HepG2 (cell line): ENCODE results near the gene L1CAM. TPM values are rescaled to one million over a fixed set of nuclear protein-coding genes. Genes with fewer than 3 reads are reported as not detected.
A peak's percentile ranks its signal among the peaks of the same experiment; 100 is the strongest.

Source experiments
- AKAP8 ChIP-seq: sonication (generic); formaldehyde crosslinking; IDR thresholded peaks from 2 replicates; pipeline ENCODE4 v1.5.1; 2020; ENCODE audit warnings: mild to moderate bottlenecking, missing genetic modification reagents
- ARNT ChIP-seq: fragments of 450-650 bp; IDR thresholded peaks from 2 replicates; pipeline ENCODE4 v1.6.1; 2017
- BORCS8-MEF2B ChIP-seq: sonication (generic); formaldehyde crosslinking; IDR thresholded peaks from 2 replicates; pipeline ENCODE4 v1.8.0; 2022; ENCODE audit warnings: mild to moderate bottlenecking, missing genetic modification reagents
- CERS6 ChIP-seq: sonication (generic); formaldehyde crosslinking; IDR thresholded peaks from 2 replicates; pipeline ENCODE4 v1.5.0; 2020; ENCODE audit warnings: missing genetic modification reagents
- CREB3 ChIP-seq: sonication (generic); formaldehyde crosslinking; IDR thresholded peaks from 2 replicates; pipeline ENCODE4 v1.5.0; 2020; ENCODE audit warnings: missing genetic modification reagents
- FLYWCH1 ChIP-seq: sonication (generic); formaldehyde crosslinking; IDR thresholded peaks from 2 replicates; pipeline ENCODE4 v1.8.1; 2023; ENCODE audit warnings: mild to moderate bottlenecking, missing genetic modification reagents
- FOXK1 ChIP-seq: sonication (generic); formaldehyde crosslinking; IDR thresholded peaks from 2 replicates; pipeline ENCODE4 v1.4.0; 2020; ENCODE audit warnings: low read depth, missing genetic modification reagents, borderline replicate concordance
- FOXO4 ChIP-seq: sonication (generic); formaldehyde crosslinking; conservative IDR thresholded peaks from 2 replicates; pipeline ENCODE4 v1.8.1; 2023; ENCODE audit warnings: missing genetic modification reagents
- GFI1 ChIP-seq: sonication (generic); formaldehyde crosslinking; IDR thresholded peaks from 2 replicates; pipeline ENCODE4 v1.5.0; 2020; ENCODE audit warnings: missing genetic modification reagents, mild to moderate bottlenecking, borderline replicate concordance
- HHEX ChIP-seq: IDR thresholded peaks from 2 replicates; pipeline ENCODE4 v1.6.1; 2016; ENCODE audit warnings: control low read depth
- HIVEP1 ChIP-seq: sonication (generic); formaldehyde crosslinking; IDR thresholded peaks from 2 replicates; pipeline ENCODE4 v1.4.0; 2020; ENCODE audit warnings: mild to moderate bottlenecking, missing genetic modification reagents
- HMG20B ChIP-seq: conservative IDR thresholded peaks from 2 replicates; pipeline ENCODE4 v1.6.1; 2016; ENCODE audit warnings: missing genetic modification reagents, missing compliant biosample characterization
- IRX3 ChIP-seq: sonication (generic); formaldehyde crosslinking; IDR thresholded peaks from 2 replicates; pipeline ENCODE4 v1.8.1; 2023; ENCODE audit warnings: mild to moderate bottlenecking, low read depth, missing genetic modification reagents, borderline replicate concordance
- MBNL3 ChIP-seq: fragments of 250-450 bp; sonication (Bioruptor Pico); conservative IDR thresholded peaks from 2 replicates; pipeline ENCODE4 v1.8.0; 2022; ENCODE audit warnings: mild to moderate bottlenecking, inconsistent platforms
- PATZ1 ChIP-seq: sonication (generic); formaldehyde crosslinking; IDR thresholded peaks from 2 replicates; pipeline ENCODE4 v1.4.0; 2020; ENCODE audit warnings: missing genetic modification reagents
- POLR2AphosphoS5 ChIP-seq: IDR thresholded peaks from 2 replicates; pipeline ENCODE4 v1.6.1; 2012; ENCODE audit warnings: low read depth, low read length
- RAD51 ChIP-seq: fragments of 450-650 bp; IDR thresholded peaks from 2 replicates; pipeline ENCODE4 v1.6.1; 2016; ENCODE audit warnings: borderline replicate concordance
- RELA ChIP-seq: sonication (generic); formaldehyde crosslinking; IDR thresholded peaks from 2 replicates; pipeline ENCODE4 v1.4.0; 2020; ENCODE audit warnings: missing genetic modification reagents
- SNRNP70 ChIP-seq: fragments of 200-400 bp; formaldehyde crosslinking; IDR thresholded peaks from 2 replicates; pipeline ENCODE4 v1.6.1; 2017; ENCODE audit warnings: mild to moderate bottlenecking, low read depth, low read length, moderate library complexity
- TBX3 ChIP-seq: fragments of 450-650 bp; IDR thresholded peaks from 2 replicates; pipeline ENCODE4 v1.6.1; 2017; ENCODE audit warnings: antibody characterized with exemption, mild to moderate bottlenecking, inconsistent platforms, borderline replicate concordance
- TCF7L2 ChIP-seq: IDR thresholded peaks from 2 replicates; pipeline ENCODE4 v1.6.1; 2011; ENCODE audit warnings: mild to moderate bottlenecking, low read depth, low read length, moderate library complexity
- TIGD3 ChIP-seq: sonication (generic); formaldehyde crosslinking; IDR thresholded peaks from 2 replicates; pipeline ENCODE4 v1.5.1; 2020; ENCODE audit warnings: mild to moderate bottlenecking, missing genetic modification reagents, borderline replicate concordance
- ZNF883 ChIP-seq: sonication (generic); formaldehyde crosslinking; IDR thresholded peaks from 2 replicates; pipeline ENCODE4 v1.5.1; 2020; ENCODE audit warnings: mild to moderate bottlenecking, missing genetic modification reagents; ENCODE audit errors: not compliant biosample characterization
- polyA plus RNA-seq, 8 experiments: library from polyadenylated mRNA; depleted of rRNA in 3 of 8; stranded (reverse) in 7 of 8; unstranded in 1 of 8; fragments of >200 nt; fragmentation: Illumina TruSeq in 4 of 8; extraction: Trizol in 4 of 8; gene quantifications; 2 replicates each; pipeline versions ENCODE4 v1.2.1 to v1.2.3, GENCODE V29; 2011 to 2016; ENCODE audit warnings: low read depth in 4 of 8, missing spikeins in 1 of 8, mixed read lengths in 1 of 8; ENCODE audit not compliant: insufficient read depth in 1 of 8
- total RNA-seq, 5 experiments: library from RNA; depleted of rRNA; stranded (reverse); fragments of >200 nt; fragmentation: Illumina TruSeq; extraction: Trizol; gene quantifications; 2 replicates each; pipeline ENCODE4 v1.2.3, GENCODE V29; 2016; ENCODE audit warnings: low read depth in 1 of 5

L1CAM gene
- total and polyA plus RNA-seq, 2 of the 13 experiments (the other 11 are each of a cell fraction or from before 2014, with no cell fraction given) = 1.4 to 2.0 TPM

GRCh38 chrX:153926858-153927671 is 41.1 kb upstream of the L1CAM start (continued):
- no peak for TF ChIP-seq FLYWCH1 (CRISPR knock-in tag)
- TF ChIP-seq IRX3 (CRISPR knock-in tag) = no peak
- TF ChIP-seq SNRNP70 = no peak
- TF ChIP-seq POLR2AphosphoS5 = no peak
- TF ChIP-seq HMG20B (CRISPR knock-in tag) = no peak
- peak; percentile 75 for TF ChIP-seq PATZ1
- no peak for TF ChIP-seq TIGD3 (CRISPR knock-in tag)
- TF ChIP-seq RAD51 = no peak
- TF ChIP-seq FOXK1 (CRISPR knock-in tag) = no peak
- TF ChIP-seq HHEX = no peak
- no peak for TF ChIP-seq RELA (CRISPR knock-in tag)
- no peak for TF ChIP-seq HIVEP1
- no peak for TF ChIP-seq CREB3
- no peak for TF ChIP-seq TBX3
- peak; percentile 23; the same call in 1 of the 2 replicates for TF ChIP-seq AKAP8 (CRISPR knock-in tag)
- TF ChIP-seq GFI1 = peak; percentile 43; the same call in 1 of the 2 replicates
- TF ChIP-seq ARNT = no peak
- TF ChIP-seq CERS6 (CRISPR knock-in tag) = no peak
- TF ChIP-seq TCF7L2 = no peak
- no peak for TF ChIP-seq BORCS8-MEF2B (CRISPR knock-in tag)
- TF ChIP-seq ZNF883 (CRISPR knock-in tag) = no peak
- TF ChIP-seq MBNL3 (CRISPR knock-in tag) = no peak
- no peak for TF ChIP-seq FOXO4 (CRISPR knock-in tag)
